Stimulated activated effector memory CD8-positive, alpha-beta T cell treated with anti-CD3 and anti-CD28 coated beads, Interleukin-12 subunit alpha, Interleukin-12 subunit beta, amount 100 ng/mL, for 72 hours (primary cell): ENCODE measurements around the gene PRXL2A.

Source experiments
- ATAC-seq: fragments of 150-1000 bp; cut with Tn5 transposase; 2 replicates; pipeline ENCODE4 v1.10.0; 2021
- DNase-seq, 2 donors: peaks; one replicate each; pipeline ENCODE4 v3.0.0; 2021 to 2022; ENCODE audit warnings: low spot score in 2 of 2
- H3K27ac Mint-ChIP-seq: one replicate; pipeline ENCODE4 v1.8.0; 2022; ENCODE audit warnings: mild to moderate bottlenecking, mixed read lengths
- H3K36me3 Mint-ChIP-seq: one replicate; pipeline ENCODE4 v1.8.0; 2022; ENCODE audit warnings: mild to moderate bottlenecking, mixed read lengths
- H3K4me1 Mint-ChIP-seq: one replicate; pipeline ENCODE4 v1.8.0; 2022; ENCODE audit warnings: mixed read lengths
- H3K4me3 Mint-ChIP-seq: one replicate; pipeline ENCODE4 v1.8.0; 2022; ENCODE audit warnings: mild to moderate bottlenecking, mixed read lengths
- H3K9me3 Mint-ChIP-seq: one replicate; pipeline ENCODE4 v1.8.0; 2022; ENCODE audit warnings: mixed read lengths

Gene PRXL2A

DNA sequence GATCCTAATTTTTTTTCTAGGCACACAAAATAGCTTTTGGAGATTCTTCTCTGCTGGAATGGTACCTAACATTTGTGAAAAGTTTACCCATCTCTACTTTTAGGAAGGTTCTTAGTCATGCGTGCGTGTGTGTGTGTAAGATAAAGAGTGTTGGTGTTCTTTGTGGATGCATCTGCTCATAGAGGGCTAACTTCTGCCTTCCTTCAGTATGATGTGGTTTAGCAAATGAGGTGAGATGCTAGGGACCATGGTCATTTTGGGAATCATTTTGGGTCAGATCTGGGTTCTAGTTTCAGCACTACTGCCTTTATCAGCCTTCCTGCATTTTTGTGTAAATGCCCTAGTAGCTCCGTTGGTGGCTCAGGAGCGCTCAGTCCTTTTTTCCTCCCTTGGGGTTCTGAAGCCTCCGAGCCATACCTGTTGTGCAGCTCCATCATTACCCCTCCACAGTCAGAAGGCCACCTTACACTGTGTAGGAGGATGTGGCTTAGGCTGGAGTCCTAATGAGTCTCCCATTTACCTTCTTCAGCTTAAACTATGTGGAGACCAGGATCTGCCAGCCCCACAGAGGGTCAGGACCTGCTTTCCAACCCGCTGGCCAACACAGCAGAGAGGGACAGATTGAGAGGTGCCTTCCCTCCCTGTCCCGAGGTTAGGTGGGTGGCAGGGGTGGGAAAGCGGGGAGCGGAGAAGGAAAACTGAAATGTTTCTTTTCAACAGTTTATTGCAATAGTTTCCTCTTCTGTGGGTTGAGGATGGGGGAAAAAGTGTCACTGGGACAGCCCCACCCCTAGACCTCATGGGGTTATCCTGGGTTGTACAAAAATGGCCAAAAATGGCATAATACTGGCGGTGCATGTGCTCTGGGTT, 77.0 kb downstream of the PRXL2A start:
- DNase-seq = no peak
- H3K4me1 Mint-ChIP-seq = peaks cover 74% of the 10 kb centered on the region
- H3K4me3 Mint-ChIP-seq = peak overlapping the region; percentile 67
- H3K9me3 Mint-ChIP-seq = no peaks in the 10 kb centered on the region
- H3K36me3 Mint-ChIP-seq = peaks cover 43% of the 10 kb centered on the region
- ATAC-seq = peak; percentile 44
- peak overlapping the region; percentile 94 for H3K27ac Mint-ChIP-seq

DNA sequence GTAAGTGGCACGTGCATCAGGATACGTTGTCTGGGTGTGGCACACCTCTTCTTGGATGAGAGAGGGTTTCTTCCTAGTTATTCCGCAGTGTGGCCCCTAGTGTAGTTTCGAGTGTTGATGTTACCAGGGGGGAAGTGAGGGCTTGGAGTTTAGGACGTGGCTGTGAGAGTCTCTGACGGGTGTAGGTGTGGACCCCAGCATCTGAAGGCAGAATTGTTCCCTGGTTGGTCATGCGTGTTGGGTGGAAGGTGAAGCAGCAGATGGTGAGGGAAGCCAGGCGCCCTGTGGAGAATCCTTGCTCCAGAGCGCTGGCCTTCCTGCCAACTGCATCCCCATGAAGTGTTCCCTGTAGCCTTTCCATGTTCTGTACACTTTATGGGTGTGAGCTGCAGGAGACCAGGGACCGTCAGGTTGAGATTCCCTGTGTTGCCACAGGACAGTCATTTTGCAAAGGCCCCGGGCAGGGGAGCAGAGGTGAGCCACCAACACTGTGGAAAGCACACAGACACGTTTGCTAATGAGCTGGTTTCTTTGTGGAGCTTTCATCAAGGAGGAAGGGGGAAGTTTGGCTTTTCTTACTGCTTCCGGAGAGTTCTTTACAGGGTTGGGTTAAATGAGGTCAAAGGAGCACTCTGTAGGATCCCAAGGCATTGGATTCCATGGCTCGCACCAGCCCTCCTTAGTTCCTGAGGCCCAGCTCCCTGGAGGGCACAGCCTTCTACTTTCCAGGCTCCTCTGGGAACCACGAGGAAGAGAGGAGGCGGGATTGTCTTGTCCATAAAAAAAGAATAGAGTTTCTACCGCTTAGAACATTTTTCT, 77.8 kb downstream of the PRXL2A start:
- Mint-ChIP-seq H3K36me3 (peaks cover 50% of the 10 kb centered on the region), H3K9me3 (no peaks in the 10 kb centered on the region), H3K4me3 (peak overlapping the region; percentile 67), H3K4me1 (peaks cover 83% of the 10 kb centered on the region), H3K27ac (peak overlapping the region; percentile 94)
- DNase-seq (no peak), ATAC-seq (no peak)
